GM20431 (cell line): ENCODE measurements around the gene ARHGAP1.

Experiments
- in situ Hi-C: fragments of 300-500 bp; cut with MseI, MboI; formaldehyde crosslinking; loops from one replicate; pipeline ENCODE4 v1.15.0; 2020; ENCODE audit warnings: low sequenced_read_pairs; ENCODE audit not compliant: unreplicated experiment

Gene ARHGAP1

GRCh38 chr11:46700241-46701077 lies at the start of gene ARHGAP1, which contains the start of gene ZNF408:
ARHGAP1 (minus strand) TSS chr11:46700619; CDS start chr11:46696107, 4,512 bp downstream.
ZNF408 (plus strand) TSS chr11:46701031; CDS start chr11:46701048, 17 bp downstream.
- in situ Hi-C loops, result no loop called here

DNA sequence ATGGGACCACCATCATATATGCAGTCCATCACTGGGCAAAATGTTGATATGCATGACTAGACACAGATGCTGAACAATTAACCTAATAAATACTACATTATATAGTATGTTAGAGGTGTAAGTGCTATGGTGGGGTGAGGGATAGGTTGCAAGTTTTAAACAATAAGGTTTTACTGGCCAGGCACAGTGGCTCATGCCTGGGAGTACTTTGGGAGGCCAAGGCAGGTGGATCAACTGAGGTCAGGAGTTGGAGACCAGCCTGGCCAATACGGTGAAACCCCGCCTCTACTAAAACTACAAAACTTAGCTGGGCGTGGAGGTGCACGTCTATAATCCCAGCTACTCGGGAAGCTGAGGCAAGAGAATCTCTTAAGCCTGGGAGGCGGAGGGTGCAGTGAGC lies 46.7 kb upstream of the ARHGAP1 start:
- in situ Hi-C loops, result no loop called here

- in situ Hi-C loops, result no loop called here
Measured at GRCh38 chr11:46745995-46746394, 45.6 kb upstream of the ARHGAP1 start.

- in situ Hi-C loops, result no loop called here
Measured at GRCh38 chr11:46745328-46745727, 44.9 kb upstream of the ARHGAP1 start.

- in situ Hi-C loops, result no loop called here
Measured at GRCh38 chr11:46743693-46744339, 43.4 kb upstream of the ARHGAP1 start.

DNA sequence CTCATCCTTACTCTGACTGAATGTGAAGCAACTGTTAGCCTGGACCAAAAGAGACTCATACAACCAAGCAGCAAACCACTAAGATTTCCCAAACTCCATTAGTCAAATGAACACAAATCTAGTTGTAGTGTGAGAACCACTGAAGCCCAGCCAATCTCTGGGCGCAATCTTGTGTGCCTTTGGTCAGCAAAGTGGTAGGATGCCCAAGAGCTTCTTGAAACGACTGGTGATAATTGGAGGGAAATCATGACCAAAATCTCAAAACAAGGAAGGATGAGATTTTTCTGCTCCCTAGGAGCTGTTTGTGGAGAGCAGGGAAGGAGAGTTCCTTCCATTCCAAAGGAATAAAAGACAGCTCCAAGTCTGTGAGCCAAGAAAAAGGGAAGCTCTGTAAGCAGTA lies 42.6 kb upstream of the ARHGAP1 start:
- in situ Hi-C loops, result no loop called here

- in situ Hi-C loops, result no loop called here
Measured at GRCh38 chr11:46741600-46742484, 41.4 kb upstream of the ARHGAP1 start.

DNA sequence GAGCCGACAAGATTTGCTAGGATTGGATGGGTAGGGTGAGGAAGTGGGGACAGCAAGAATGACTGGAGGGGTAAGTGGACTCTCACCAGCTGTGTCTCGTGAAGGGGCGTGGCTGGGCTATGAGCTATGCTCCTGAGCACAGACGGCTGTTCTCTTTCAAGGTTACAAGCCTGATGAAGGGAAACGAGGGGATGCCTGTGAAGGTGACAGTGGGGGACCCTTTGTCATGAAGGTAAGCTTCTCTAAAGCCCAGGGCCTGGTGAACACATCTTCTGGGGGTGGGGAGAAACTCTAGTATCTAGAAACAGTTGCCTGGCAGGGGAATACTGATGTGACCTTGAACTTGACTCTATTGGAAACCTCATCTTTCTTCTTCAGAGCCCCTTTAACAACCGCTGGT lies 38.5 kb upstream of the ARHGAP1 start:
- in situ Hi-C loops, result no loop called here

GRCh38 chr11:46737699-46738098 lies 37.3 kb upstream of the ARHGAP1 start:
- in situ Hi-C loops, result no loop called here

DNA sequence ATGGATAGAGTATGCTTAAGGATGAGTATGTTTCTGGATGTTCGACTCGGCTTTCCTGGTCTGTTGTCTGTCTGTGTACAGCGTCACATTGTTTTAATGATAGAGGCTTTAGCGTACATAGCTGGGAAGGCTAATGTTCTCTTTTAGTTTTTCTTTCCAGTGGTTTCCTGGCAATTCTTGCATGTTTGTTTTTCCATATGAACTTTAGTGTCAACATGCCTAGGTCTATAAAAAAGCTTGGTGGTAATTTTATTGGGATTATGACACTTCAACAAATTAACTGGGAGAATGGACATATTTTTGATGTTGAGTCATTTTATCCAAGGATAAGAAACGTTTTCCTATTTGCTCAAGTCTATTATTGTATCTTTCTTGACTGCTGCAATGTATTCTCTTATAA lies 36.2 kb upstream of the ARHGAP1 start:
- in situ Hi-C loops, result no loop called here

DNA sequence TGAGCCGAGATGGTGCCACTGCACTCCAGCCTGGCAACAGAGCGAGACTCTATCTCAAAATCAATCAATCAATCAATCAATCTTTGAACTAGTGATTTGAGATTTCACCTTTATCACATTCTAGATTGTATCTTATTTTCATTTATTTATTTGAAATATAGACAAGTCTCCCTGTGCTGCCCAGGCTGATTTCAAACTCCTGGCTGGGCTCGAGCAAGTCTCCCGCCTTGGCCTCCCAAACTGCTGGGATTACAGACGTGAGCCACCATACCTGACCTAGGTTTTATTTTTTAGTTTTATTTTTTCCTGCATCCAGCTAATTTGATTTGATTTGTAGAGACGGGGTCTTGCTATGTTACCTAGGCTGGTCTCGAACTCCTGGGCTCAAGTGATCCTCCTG lies 35.7 kb upstream of the ARHGAP1 start:
- in situ Hi-C loops, result no loop called here

- in situ Hi-C loops, result no loop called here
Measured at GRCh38 chr11:46733234-46733633, 32.8 kb upstream of the ARHGAP1 start.

DNA sequence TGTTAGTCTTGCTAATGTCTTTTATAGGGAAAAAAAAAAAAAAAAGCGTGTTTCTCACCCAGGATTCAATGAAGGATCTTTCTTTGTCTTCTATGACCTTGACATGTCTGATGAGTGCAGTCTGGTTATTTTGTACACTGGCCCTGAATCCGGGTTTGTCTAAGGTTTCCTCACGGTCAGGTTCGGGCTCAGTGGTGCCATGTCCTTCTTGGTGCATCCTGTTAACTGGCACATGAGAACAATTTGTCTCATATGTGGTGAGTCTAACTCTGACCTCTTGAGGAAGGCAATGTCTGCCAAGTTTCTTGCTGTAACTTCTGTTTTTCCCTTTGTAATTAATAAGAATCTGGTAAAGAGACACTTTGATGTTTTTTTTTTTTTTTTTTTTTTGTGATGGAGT lies 31.1 kb upstream of the ARHGAP1 start:
- in situ Hi-C loops, result no loop called here

GRCh38 chr11:46729110-46730027 lies 28.9 kb upstream of the ARHGAP1 start:
- in situ Hi-C loops, result no loop called here

DNA sequence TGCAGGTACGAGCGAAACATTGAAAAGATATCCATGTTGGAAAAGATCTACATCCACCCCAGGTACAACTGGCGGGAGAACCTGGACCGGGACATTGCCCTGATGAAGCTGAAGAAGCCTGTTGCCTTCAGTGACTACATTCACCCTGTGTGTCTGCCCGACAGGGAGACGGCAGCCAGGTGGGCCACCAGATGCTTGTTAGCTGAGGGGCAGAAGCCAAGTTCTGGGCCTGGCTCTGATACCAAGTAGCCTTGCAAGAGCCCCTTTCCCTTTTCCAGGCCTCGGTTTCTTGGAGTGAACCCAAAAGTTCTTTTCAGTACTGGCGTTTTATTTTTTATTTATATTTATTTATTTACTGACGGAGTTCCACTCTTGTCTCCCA lies 28.2 kb upstream of the ARHGAP1 start:
- in situ Hi-C loops, result no loop called here

- in situ Hi-C loops, result no loop called here
Measured at GRCh38 chr11:46727952-46728658, 27.7 kb upstream of the ARHGAP1 start.

- in situ Hi-C loops, result no loop called here
Measured at GRCh38 chr11:46726206-46726862, 25.9 kb upstream of the ARHGAP1 start.
